Islet precursor cell (in vitro differentiated cells): ENCODE results near the gene RPS21.
A peak's percentile ranks its signal among the peaks of the same experiment; 100 is the strongest.

ENCODE experiments used
- DNase-seq: peaks from one replicate; pipeline ENCODE4 v3.0.0-alpha.2; 2018

RPS21 gene

GRCh38 chr20:62354031-62354808, 32.7 kb upstream of the RPS21 start:
- DNase-seq: peak; percentile 83

GRCh38 chr20:62354811-62355341, 32.0 kb upstream of the RPS21 start:
- DNase-seq: no peak

DNA sequence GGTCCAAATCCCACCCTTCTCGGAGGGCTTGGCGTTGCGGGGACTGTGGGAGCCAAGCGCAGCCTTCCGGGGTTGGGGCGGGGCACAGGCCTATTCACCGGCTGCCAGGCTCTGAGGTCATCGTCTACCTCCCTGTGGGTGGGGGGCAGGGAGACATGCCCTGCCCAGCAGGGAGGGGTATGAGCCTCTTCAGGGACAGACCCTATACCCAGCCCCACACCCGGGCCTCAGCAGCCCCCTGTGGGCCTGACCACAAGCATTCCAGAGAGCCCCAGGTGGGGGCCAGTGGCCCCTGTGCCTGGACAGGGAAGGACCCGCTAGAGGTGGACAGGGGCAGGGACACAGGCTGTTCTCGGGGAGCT, 31.4 kb upstream of the RPS21 start:
- DNase-seq: no peak

GRCh38 chr20:62355878-62356588, 30.9 kb upstream of the RPS21 start:
- no peak for DNase-seq

DNA sequence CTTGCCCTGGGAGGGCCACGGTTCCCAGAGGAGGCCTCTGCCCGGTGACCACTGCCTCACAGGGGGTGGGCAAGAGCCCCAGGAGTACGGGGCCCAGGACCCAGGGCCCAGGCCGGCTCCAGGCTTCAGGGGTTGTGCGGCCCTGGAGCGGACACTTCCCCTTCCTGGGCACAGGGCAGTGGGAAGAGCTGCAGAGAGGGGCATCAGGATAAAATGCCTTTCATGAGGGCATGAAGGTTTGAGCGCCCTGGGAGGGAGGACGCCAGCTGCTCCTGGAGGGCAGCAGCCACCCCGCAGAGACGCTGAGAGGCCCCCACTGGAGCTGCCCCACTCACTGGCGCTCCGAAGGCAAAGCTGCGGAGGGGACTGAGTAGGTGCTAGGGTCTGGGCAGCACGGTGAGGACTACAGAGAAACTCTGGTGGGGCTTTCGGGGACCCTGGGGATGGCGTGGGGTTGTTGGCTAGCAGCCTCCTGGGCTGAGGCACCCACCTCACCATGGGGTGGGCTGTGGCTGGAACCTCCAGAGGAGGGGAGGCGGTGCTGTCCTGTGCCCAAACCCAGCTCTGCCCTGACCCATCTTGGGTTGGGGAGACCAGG, 30.2 kb upstream of the RPS21 start:
- no peak for DNase-seq

- DNase-seq: no peak
Measured at GRCh38 chr20:62357187-62357667, 29.7 kb upstream of the RPS21 start.

GRCh38 chr20:62357681-62358080, 29.2 kb upstream of the RPS21 start:
- peak; percentile 46 for DNase-seq

- DNase-seq: peak; percentile 54
Measured at GRCh38 chr20:62358171-62359042, 28.5 kb upstream of the RPS21 start.

- DNase-seq: peak; percentile 48
Measured at GRCh38 chr20:62359043-62359490, 27.8 kb upstream of the RPS21 start.

GRCh38 chr20:62359491-62360121, 27.3 kb upstream of the RPS21 start:
- peak; percentile 55 for DNase-seq

DNA sequence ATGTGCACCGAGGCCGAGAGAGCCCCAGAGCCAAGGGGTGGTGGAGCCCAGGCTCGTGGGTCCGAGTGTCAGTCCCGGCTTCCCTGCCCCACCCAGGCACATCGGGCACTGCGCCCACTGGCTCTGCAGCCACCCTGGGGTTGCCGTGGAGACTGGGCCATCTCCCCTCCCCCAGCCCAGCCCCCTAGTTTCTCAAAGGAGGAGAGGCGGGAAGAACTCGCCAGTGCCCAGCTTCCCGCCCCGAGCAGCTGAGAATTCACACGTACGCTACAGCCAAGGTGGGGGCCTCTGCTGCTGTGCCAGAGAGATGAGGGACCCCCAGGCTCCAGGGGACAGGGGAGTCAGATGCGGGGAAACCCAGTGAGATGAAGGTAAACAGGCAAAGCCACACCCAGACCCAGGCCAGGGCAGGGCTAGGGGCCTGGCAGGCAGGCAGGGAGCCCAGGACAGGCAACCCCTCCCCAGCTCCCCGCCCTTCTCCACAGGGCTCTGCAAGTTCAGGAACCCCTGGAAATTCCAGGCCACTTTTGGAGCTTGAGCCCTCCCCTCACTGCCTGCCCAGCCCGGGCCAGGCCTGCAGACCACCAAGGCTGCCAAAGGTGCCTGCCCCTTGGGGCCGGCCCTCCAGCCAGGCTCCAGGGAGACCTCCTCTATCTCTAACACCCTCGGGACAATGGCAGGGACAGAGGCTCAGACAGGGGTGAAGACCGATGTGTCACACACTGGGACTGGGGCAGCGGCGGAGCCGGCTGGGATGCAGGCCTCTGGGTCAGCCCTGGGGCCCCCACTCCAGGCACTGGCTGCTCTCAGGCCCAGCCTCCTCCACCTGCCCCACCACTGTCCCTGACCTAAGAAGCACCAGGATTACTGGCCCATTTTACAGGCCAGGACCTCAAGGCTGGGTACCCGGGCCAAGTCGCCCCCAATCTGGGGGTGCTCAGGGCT, 25.8 kb upstream of the RPS21 start:
- peak; percentile 69 for DNase-seq

- peak; percentile 94 for DNase-seq
Measured at GRCh38 chr20:62361799-62362589, 24.9 kb upstream of the RPS21 start.

DNA sequence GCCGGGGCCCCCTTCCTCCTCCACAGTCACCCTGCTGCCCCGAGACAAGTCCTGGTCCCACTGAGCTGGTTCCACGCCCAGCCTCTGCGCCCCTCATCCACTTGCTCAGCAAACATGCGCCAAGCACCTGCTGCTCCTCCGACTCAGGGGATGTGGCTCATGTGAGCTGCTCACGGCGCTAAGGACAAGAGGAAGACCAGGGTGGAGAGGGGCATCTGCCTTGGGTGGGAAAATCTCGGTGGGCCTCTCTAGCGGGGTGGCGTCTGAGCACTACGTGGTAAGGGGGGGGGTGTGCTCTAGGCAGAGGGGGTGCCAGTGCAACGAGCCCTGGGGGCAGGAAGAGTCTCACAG, 24.3 kb upstream of the RPS21 start:
- DNase-seq: peak; percentile 51

DNA sequence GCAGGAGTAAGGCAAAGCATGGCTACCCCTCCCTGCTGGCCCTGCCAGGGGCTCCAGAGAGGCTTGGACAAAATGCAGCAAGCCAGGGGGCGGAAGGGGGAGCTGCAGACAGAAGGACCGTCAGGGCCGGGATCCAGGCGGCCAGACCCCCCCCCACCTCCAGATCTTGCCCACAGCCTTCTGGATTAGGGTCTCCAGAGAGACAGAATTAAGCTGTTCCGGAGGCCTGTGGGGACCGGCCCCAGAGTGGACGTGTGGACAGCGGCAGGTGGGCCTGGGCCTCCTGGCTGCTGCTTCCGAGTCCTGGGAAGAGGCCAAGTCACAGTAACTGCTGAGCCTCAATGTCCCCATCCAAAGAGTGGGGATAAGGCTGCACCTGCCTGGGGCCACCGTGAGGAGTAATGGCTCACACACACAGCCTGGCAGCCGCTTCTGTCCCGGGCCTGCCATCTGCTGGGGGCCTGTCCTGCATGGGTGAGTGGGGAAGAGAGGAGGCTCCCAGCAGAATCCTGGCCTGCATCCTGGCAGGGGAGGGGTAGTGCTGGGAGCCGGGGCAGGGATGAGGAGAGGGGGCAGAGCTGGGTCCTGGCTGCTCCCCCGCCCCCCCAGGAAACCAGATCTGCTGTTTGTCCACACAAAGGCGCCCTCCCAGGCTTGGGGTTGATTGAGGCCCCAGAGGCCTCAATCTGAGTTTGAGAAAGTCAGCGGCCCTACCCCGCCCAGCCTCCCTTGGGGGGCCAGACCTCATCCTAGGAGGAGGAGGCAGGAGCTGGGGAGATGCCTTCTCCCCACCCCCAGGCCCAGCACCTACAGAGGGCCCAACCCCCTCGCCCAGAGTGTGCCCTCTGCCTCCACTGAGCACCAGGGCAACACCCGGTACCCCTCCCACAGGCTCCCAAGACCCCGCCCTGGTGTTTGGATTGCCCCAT, 23.6 kb upstream of the RPS21 start:
- peak; percentile 75 for DNase-seq

DNA sequence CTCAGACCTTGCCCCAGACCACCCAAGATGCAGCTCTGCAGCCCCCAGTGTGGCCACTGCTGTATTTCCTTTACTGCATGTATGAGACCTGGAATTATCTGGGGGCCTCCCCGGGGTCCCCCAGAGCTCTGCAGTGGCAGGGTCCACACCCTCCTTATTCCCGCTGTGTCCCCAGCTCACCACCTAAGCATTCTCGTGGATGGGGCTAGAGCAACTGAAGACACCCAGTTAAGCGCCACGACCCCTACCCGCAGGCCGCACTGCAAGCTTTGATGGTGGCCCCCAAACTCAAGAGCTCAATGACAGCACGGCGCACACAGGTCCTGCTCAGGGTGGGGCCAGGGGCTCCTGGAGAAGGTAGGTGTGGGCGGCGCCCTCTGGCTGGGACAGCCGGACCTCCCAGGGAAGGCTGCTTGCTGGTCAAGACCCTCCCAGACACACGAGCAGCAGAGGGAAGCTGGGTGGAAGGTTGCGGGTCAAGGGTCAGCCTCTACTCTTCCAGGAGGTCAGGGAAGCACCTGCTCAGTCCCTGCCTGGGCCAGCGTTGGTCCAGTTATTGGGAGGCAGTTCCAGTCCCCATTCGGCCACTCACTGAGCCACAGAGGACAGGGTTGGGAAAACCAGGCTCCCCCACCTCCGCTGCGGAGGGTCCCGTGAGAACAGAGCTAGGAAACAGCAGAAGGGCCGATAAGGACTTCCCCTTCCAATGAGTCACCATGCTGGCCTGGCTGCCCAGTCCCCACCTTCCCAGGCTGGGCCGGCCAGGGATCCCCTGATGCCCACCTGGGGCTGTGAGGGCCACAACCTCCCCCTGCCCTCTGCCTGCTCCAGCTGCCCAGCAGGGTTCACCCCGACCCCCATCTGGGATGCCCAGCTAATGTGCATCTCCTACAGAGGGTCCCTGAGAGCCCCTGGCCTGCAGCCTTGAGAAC, 22.7 kb upstream of the RPS21 start:
- DNase-seq: peak; percentile 70

DNA sequence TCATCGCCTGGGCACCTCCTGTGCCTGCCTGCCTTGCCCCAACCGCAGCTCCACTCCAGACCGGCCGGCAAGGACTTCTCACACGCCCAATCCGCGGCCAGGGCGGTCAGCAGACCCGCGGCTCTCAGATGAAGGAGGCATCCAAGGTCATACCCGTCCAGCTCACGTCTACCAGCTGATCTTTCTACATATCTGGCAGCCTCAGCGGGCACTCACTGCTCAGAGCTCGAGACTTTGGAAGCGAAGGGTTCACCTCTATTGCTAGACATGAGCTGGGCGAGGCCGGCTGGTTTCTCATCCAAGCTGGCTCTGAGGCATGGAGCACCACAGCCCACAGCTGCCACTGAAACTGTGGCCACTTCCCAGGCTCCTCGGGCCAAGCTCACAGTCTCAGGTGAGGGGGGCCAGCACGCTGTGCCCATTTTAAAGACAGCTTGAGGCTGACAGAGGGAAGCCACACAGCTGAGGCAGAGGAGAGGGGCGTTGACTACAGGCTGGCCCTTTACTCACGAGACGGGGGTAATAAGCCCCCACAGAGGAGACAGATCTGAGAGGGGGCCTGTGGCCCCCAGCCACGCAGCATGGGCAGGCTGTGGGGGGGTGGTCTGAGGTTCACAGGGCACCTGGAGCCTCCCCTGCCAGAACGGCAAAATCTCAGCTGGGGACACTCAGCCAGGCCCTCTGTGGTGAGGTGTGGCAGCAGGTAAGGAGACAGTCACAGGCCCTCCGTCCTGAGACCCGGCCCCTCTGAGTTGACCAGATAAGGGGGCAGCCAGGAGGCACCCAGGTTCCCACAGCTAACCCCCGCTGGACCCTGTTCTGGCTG, 21.8 kb upstream of the RPS21 start:
- DNase-seq: peak; percentile 52
